Measurements from ENCODE around the gene RPL18A.

RPL18A gene

DNA sequence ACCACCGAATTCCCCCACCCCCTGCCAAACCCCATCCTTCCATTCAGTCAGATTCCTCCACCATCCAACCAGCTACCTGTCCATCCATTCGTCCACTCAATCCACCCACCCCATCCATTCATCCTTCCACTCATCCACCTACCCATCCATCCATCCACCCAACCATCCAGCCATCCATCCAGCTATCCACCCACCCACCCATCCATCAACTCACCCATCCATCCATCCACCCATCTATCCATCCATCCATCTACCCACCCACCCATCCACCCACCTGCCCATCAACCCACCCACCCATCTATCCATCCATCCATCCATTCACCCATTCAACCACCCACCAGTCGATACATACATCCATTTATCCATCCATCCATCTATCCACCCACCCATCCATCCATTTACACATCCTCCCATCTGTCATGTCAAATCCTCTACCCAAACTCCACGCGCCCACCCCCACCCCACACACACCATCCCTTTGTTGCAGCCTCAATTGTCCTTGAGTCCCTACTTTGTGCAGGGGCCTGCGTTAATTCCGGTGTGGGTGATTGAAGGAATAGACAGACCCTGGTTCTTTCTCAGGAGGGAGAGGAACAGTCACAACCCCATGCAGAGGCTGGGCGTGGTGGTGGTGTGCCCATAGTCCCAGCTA is 6.7 kb downstream of the RPL18A start (continued):
- no peak for TF ChIP-seq ZNF530 (tag by site-specific recombination; IDR thresholded peaks at IDR 0.05; ENCODE audit: low read depth)
- no peak for TF ChIP-seq ZNF501 (tag by site-specific recombination; IDR thresholded peaks at IDR 0.05)
- TF ChIP-seq, protein P1, sequence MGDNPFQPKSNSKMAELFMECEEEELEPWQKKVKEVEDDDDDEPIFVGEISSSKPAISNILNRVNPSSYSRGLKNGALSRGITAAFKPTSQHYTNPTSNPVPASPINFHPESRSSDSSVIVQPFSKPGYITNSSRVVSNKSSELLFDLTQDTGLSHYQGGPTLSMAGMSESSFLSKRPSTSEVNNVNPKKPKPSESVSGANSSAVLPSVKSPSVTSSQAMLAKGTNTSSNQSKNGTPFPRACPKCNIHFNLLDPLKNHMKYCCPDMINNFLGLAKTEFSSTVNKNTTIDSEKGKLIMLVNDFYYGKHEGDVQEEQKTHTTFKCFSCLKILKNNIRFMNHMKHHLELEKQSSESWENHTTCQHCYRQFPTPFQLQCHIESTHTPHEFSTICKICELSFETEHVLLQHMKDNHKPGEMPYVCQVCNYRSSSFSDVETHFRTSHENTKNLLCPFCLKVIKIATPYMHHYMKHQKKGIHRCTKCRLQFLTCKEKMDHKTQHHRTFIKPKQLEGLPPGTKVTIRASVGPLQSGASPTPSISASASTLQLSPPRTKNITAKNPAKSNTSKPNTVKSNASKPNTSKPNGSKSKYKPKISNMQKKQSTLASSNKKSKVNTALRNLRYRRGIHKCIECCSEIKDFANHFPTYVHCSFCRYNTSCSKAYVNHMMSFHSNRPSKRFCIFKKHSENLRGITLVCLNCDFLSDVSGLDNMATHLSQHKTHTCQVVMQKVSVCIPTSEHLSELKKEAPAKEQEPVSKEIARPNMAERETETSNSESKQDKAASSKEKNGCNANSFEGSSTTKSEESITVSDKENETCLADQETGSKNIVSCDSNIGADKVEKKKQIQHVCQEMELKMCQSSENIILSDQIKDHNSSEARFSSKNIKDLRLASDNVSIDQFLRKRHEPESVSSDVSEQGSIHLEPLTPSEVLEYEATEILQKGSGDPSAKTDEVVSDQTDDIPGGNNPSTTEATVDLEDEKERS (tag by site-specific recombination; IDR thresholded peaks at IDR 0.05), result no peak
- no peak for TF ChIP-seq HOXC10 (CRISPR knock-in tag; IDR thresholded peaks at IDR 0.05)
- no peak for TF ChIP-seq SALL2 (tag by site-specific recombination; IDR thresholded peaks at IDR 0.05; ENCODE audit: borderline replicate concordance)
- no peak for TF ChIP-seq ZNF658 (tag by site-specific recombination; IDR thresholded peaks at IDR 0.05)
- no peak for TF ChIP-seq ZNF426 (tag by site-specific recombination; IDR thresholded peaks at IDR 0.05)
- TF ChIP-seq ZNF157 (tag by site-specific recombination; IDR thresholded peaks at IDR 0.05), result no peak
- TF ChIP-seq, protein P2, sequence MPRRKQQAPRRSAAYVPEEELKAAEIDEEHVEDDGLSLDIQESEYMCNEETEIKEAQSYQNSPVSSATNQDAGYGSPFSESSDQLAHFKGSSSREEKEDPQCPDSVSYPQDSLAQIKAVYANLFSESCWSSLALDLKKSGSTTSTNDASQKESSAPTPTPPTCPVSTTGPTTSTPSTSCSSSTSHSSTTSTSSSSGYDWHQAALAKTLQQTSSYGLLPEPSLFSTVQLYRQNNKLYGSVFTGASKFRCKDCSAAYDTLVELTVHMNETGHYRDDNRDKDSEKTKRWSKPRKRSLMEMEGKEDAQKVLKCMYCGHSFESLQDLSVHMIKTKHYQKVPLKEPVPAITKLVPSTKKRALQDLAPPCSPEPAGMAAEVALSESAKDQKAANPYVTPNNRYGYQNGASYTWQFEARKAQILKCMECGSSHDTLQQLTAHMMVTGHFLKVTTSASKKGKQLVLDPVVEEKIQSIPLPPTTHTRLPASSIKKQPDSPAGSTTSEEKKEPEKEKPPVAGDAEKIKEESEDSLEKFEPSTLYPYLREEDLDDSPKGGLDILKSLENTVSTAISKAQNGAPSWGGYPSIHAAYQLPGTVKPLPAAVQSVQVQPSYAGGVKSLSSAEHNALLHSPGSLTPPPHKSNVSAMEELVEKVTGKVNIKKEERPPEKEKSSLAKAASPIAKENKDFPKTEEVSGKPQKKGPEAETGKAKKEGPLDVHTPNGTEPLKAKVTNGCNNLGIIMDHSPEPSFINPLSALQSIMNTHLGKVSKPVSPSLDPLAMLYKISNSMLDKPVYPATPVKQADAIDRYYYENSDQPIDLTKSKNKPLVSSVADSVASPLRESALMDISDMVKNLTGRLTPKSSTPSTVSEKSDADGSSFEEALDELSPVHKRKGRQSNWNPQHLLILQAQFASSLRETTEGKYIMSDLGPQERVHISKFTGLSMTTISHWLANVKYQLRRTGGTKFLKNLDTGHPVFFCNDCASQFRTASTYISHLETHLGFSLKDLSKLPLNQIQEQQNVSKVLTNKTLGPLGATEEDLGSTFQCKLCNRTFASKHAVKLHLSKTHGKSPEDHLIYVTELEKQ (tag by site-specific recombination; IDR thresholded peaks at IDR 0.05; ENCODE audit: borderline replicate concordance), result no peak
- no peak for TF ChIP-seq ZNF112 (tag by site-specific recombination; IDR thresholded peaks at IDR 0.05)
- TF ChIP-seq ZNF561 (tag by site-specific recombination; IDR thresholded peaks at IDR 0.05; ENCODE audit: borderline replicate concordance), result no peak
- no peak for TF ChIP-seq ZBTB1 (tag by site-specific recombination; IDR thresholded peaks at IDR 0.05)
- no peak for TF ChIP-seq ZNF585B (tag by site-specific recombination; IDR thresholded peaks at IDR 0.05)
- TF ChIP-seq KLF10 (tag by site-specific recombination; IDR thresholded peaks at IDR 0.05), result no peak
- TF ChIP-seq ZNF132 (tag by site-specific recombination; IDR thresholded peaks at IDR 0.05; ENCODE audit: borderline replicate concordance), result no peak
- no peak for TF ChIP-seq ZNF114 (tag by site-specific recombination; IDR thresholded peaks at IDR 0.05)
- TF ChIP-seq, protein P3, sequence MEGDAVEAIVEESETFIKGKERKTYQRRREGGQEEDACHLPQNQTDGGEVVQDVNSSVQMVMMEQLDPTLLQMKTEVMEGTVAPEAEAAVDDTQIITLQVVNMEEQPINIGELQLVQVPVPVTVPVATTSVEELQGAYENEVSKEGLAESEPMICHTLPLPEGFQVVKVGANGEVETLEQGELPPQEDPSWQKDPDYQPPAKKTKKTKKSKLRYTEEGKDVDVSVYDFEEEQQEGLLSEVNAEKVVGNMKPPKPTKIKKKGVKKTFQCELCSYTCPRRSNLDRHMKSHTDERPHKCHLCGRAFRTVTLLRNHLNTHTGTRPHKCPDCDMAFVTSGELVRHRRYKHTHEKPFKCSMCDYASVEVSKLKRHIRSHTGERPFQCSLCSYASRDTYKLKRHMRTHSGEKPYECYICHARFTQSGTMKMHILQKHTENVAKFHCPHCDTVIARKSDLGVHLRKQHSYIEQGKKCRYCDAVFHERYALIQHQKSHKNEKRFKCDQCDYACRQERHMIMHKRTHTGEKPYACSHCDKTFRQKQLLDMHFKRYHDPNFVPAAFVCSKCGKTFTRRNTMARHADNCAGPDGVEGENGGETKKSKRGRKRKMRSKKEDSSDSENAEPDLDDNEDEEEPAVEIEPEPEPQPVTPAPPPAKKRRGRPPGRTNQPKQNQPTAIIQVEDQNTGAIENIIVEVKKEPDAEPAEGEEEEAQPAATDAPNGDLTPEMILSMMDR (tag by site-specific recombination; IDR thresholded peaks at IDR 0.05), result no peak
- TF ChIP-seq ZFP3 (tag by site-specific recombination; IDR thresholded peaks at IDR 0.05; ENCODE audit: low read depth), result no peak
- TF ChIP-seq, protein P4, sequence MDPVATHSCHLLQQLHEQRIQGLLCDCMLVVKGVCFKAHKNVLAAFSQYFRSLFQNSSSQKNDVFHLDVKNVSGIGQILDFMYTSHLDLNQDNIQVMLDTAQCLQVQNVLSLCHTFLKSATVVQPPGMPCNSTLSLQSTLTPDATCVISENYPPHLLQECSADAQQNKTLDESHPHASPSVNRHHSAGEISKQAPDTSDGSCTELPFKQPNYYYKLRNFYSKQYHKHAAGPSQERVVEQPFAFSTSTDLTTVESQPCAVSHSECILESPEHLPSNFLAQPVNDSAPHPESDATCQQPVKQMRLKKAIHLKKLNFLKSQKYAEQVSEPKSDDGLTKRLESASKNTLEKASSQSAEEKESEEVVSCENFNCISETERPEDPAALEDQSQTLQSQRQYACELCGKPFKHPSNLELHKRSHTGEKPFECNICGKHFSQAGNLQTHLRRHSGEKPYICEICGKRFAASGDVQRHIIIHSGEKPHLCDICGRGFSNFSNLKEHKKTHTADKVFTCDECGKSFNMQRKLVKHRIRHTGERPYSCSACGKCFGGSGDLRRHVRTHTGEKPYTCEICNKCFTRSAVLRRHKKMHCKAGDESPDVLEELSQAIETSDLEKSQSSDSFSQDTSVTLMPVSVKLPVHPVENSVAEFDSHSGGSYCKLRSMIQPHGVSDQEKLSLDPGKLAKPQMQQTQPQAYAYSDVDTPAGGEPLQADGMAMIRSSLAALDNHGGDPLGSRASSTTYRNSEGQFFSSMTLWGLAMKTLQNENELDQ (tag by site-specific recombination; IDR thresholded peaks at IDR 0.05; ENCODE audit: low read depth), result no peak
- TF ChIP-seq ZNF23 (tag by site-specific recombination; IDR thresholded peaks at IDR 0.05; ENCODE audit: borderline replicate concordance), result no peak
- TF ChIP-seq, protein P5, sequence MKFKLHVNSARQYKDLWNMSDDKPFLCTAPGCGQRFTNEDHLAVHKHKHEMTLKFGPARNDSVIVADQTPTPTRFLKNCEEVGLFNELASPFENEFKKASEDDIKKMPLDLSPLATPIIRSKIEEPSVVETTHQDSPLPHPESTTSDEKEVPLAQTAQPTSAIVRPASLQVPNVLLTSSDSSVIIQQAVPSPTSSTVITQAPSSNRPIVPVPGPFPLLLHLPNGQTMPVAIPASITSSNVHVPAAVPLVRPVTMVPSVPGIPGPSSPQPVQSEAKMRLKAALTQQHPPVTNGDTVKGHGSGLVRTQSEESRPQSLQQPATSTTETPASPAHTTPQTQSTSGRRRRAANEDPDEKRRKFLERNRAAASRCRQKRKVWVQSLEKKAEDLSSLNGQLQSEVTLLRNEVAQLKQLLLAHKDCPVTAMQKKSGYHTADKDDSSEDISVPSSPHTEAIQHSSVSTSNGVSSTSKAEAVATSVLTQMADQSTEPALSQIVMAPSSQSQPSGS (tag by site-specific recombination; IDR thresholded peaks at IDR 0.05; ENCODE audit: low read depth), result no peak
- no peak for TF ChIP-seq MYNN (tag by site-specific recombination; IDR thresholded peaks at IDR 0.05; ENCODE audit: borderline replicate concordance)
- no peak for TF ChIP-seq ZNF664 (tag by site-specific recombination; IDR thresholded peaks at IDR 0.05)
- no peak for TF ChIP-seq YY2 (tag by site-specific recombination; IDR thresholded peaks at IDR 0.05)
- TF ChIP-seq ZNF155 (tag by site-specific recombination; IDR thresholded peaks at IDR 0.05), result no peak
- TF ChIP-seq ZBTB17 (tag by site-specific recombination; IDR thresholded peaks at IDR 0.05), result peak; percentile 61; the same call in 1 of the 2 replicates
- TF ChIP-seq BCL11B (tag by site-specific recombination; IDR thresholded peaks at IDR 0.05; ENCODE audit: low read depth), result no peak

Data from HEK293 (cell line).